Measurements from ENCODE around the gene ALDH16A1. TPM values are rescaled to one million over a fixed set of nuclear protein-coding genes. Genes with fewer than 3 reads are reported as not detected.
A peak's percentile ranks its signal among the peaks of the same experiment; 100 is the strongest.

The ALDH16A1 gene
- total and polyA plus RNA-seq, 2 of the 4 experiments (the other 2 are of a cell fraction), result 10.4 to 12.9 TPM

DNA sequence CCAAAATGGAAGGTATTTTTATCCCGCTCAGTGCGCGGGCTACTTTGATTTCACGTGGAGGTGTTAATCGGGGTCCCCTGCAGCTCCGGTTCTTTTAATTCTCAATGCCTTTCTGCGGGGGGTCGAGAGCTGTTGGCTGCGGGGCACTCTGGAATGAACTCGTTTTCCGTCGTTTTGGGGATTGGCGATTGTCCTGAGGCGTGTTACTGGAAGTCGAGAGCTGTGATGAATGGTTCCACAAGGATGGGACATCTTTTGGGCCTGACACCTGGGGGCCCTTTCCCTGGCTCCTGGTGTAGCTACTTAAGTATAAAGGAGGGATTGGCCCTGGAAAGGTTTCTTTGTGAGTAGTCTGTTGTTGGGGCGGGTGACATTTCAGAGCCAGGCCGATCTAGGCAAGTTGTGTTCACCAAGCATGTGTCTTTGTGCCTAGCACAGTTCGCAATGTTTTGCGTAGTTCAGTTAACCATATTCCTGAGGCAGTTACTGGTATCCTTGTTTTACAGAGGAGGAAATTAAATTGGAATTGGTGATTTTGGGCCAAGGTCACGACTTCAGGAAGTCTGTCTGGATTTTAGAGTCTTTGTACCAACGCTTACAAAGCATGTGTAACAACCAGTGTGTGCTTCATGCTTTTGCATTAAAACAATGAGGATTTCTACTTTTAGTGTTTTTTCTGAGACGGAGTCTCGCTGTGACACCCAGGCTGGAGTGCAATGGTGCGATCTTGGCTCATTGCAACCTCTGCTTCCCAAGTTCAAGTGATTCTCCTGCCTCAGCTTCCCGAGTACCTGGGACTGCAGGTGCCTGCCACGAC, 35.2 kb downstream of the ALDH16A1 start:
- no peak overlapping the region; the same call in 1 of the 2 replicates for H2BK120ac ChIP-seq (ENCODE audit: low read depth, low read length)
- H2AFZ ChIP-seq (replicated peaks; ENCODE audit: low read length, poor library complexity), result no peak overlapping the region
- peak overlapping the region; percentile 90 for H2AK5ac ChIP-seq (ENCODE audit: low read depth, low read length)
- peak overlapping the region; percentile 99 for H3K9ac ChIP-seq (ENCODE audit: low read depth, low read length)
- H3K4me1 ChIP-seq (ENCODE audit: control insufficient read depth, insufficient read depth, low read length), result peaks cover 7% of the 10 kb centered on the region
- H3K36me3 ChIP-seq (ENCODE audit: control insufficient read depth, insufficient read depth, low read length), result peaks cover 47% of the 10 kb centered on the region
- DNase-seq (no peak), ATAC-seq (ENCODE audit: low read depth) (no peak)
- intact Hi-C loops (cut with micrococcal nuclease) (no loop called here), dilution Hi-C loops (cut with HindIII; ENCODE audit: low sequenced_read_pairs, unreplicated experiment) (no loop called here), in situ Hi-C loops (cut with MboI; ENCODE audit: low sequenced_read_pairs) (no loop called here)
- no peaks in the 10 kb centered on the region for H3K9me3 ChIP-seq (ENCODE audit: control insufficient read depth, insufficient read depth, low read length)
- ChIA-PET CTCF (interaction anchor here (0.5 kb wide), 1 partner anchor 14 kb away, joined by 3 read pairs; the partner anchor contains the start of gene FLT3LG), POLR2A (ENCODE audit: unreplicated experiment) (interaction anchor here (1.1 kb wide), 1 partner anchor 26 kb away, joined by 3 read pairs; no protein-coding TSS in a partner anchor)
- no peak overlapping the region for H2BK20ac ChIP-seq (ENCODE audit: low read depth, low read length)
- peak overlapping the region; percentile 93 for H3K4ac ChIP-seq (ENCODE audit: low read depth, low read length)
- WGBS, 2 experiments (ENCODE audit: extremely low coverage in 2 of 2, insufficient read length in 1 of 2), result 1% methylated on average over 15 of the region's 26 CpGs; no CpG with 5 or more reads in 1 of the 2 experiments
- H2AK9ac ChIP-seq (replicated peaks; ENCODE audit: low read depth, low read length, poor library complexity), result peak overlapping the region; percentile 100
- H2BK5ac ChIP-seq (ENCODE audit: low read depth, low read length, poor library complexity, severe bottlenecking), result peak overlapping the region; percentile 86
- H4K20me1 ChIP-seq (ENCODE audit: insufficient read depth, low read length), result peaks cover 56% of the 10 kb centered on the region
- peaks cover 5% of the 10 kb centered on the region for H3K9me1 ChIP-seq (ENCODE audit: insufficient read depth, low read length)
- peak overlapping the region; percentile 86 for H4K91ac ChIP-seq (ENCODE audit: insufficient read depth, low read depth, low read length)
- peak overlapping the region; percentile 98 for H3K14ac ChIP-seq (replicated peaks; ENCODE audit: low read depth, low read length)
- peak overlapping the region; percentile 70 for H3K4me3 ChIP-seq (ENCODE audit: insufficient read depth, low read depth, low read length)
- H3K79me1 ChIP-seq (ENCODE audit: low read depth in 1 of 2, low read length in 2 of 2), result peaks cover 11 to 39% of the 10 kb centered on the region in 2 experiments
- H4K8ac ChIP-seq (ENCODE audit: low read depth in 2 of 2, low read length in 2 of 2), result peak overlapping the region; percentile 80 to 91
- H4K5ac ChIP-seq (ENCODE audit: low read depth, low read length), result peak overlapping the region; percentile 65
- H3K27me3 ChIP-seq (ENCODE audit: control insufficient read depth, insufficient read depth, low read length), result no peaks in the 10 kb centered on the region
- H3K27ac ChIP-seq (ENCODE audit: insufficient read depth, low read length), result peak overlapping the region; percentile 82
- TF ChIP-seq MAFK (IDR thresholded peaks at IDR 0.05; ENCODE audit: low read depth, low read length) (no peak), CEBPB (IDR thresholded peaks at IDR 0.05; ENCODE audit: low read depth, low read length) (no peak), BHLHE40 (IDR thresholded peaks at IDR 0.05; ENCODE audit: low read depth, low read length) (no peak), FOS (IDR thresholded peaks at IDR 0.05; ENCODE audit: low read depth, low read length) (no peak)
- no peak overlapping the region for H2BK15ac ChIP-seq (ENCODE audit: low read depth, low read length)
- BruUV-seq (replicated peaks), result no TSS peak
- H3K56ac ChIP-seq (ENCODE audit: extremely low read depth, insufficient read depth, low read length), result peak overlapping the region; percentile 99
- H3K18ac ChIP-seq (ENCODE audit: low read depth, low read length), result peak overlapping the region; percentile 16; the same call in 1 of the 2 replicates
- H3K23ac ChIP-seq (ENCODE audit: low read depth, low read length), result peak overlapping the region; percentile 99
- peak overlapping the region; percentile 91 for H3K4me2 ChIP-seq (ENCODE audit: low read depth, low read length)

Measured in IMR-90 (cell line).